Calu3 (cell line): Measurements from ENCODE around the gene DAZAP2. TPM values are rescaled to one million over a fixed set of nuclear protein-coding genes. Genes with fewer than 3 reads are reported as not detected.
"Not testable (repeated sequence)": the region's sequence is repeated elsewhere in the genome, so short reads cannot be mapped to it uniquely, and the experiment has no call there.

ENCODE experiments used
- BruUV-seq: library from RNA; stranded (reverse); fragments of 400-500 nt; replicated peaks from 2 replicates; lab custom pipeline; 2021; lab: Mats Ljungman, UMichigan
- CTCF ChIA-PET: fragments of 300-600 bp; sonication (Branson Sonifier 250); formaldehyde crosslinking; loops from one replicate; lab custom pipeline; 2022; ENCODE audit warnings: antibody characterized with exemption; lab: Charles Lee
- DNase-seq: peaks from one replicate; pipeline ENCODE4 v3.0.0; 2022
- H3K27ac Mint-ChIP-seq: one replicate; pipeline ENCODE4 v1.8.0; 2022; ENCODE audit warnings: mixed read lengths; ENCODE audit not compliant: unreplicated experiment
- H3K27me3 Mint-ChIP-seq: one replicate; pipeline ENCODE4 v1.8.0; 2022; ENCODE audit warnings: mixed read lengths; ENCODE audit not compliant: unreplicated experiment
- H3K36me3 Mint-ChIP-seq: one replicate; pipeline ENCODE4 v1.8.0; 2022; ENCODE audit warnings: mild to moderate bottlenecking, moderate library complexity, mixed read lengths; ENCODE audit not compliant: insufficient read depth, unreplicated experiment
- H3K4me1 Mint-ChIP-seq: one replicate; pipeline ENCODE4 v1.8.0; 2022; ENCODE audit warnings: mild to moderate bottlenecking, low read depth, mixed read lengths; ENCODE audit not compliant: unreplicated experiment
- H3K4me3 Mint-ChIP-seq: one replicate; pipeline ENCODE4 v1.8.0; 2022; ENCODE audit warnings: mild to moderate bottlenecking, low read depth, moderate library complexity, mixed read lengths; ENCODE audit not compliant: unreplicated experiment
- H3K9me3 Mint-ChIP-seq: one replicate; pipeline ENCODE4 v1.8.0; 2022; ENCODE audit warnings: low read depth, mixed read lengths; ENCODE audit not compliant: unreplicated experiment
- intact Hi-C: fragments of 100-400 bp; cut with micrococcal nuclease; formaldehyde crosslinking; loops from one replicate; pipeline ENCODE4 v1.10.0; 2022; ENCODE audit not compliant: unreplicated experiment
- total RNA-seq: library from RNA; stranded (reverse); gene quantifications from 2 replicates; pipeline ENCODE4 v1.2.3, GENCODE V29; 2022
- TF ChIP-seq, protein P1 (sequence below): fragments of 200-600 bp; IDR thresholded peaks from one replicate; pipeline ENCODE4 v1.8.0; 2022; ENCODE audit warnings: antibody characterized with exemption; ENCODE audit not compliant: unreplicated experiment

The DAZAP2 gene
- total RNA-seq, 1 experiment from 2014 or later: 103 TPM

DNA sequence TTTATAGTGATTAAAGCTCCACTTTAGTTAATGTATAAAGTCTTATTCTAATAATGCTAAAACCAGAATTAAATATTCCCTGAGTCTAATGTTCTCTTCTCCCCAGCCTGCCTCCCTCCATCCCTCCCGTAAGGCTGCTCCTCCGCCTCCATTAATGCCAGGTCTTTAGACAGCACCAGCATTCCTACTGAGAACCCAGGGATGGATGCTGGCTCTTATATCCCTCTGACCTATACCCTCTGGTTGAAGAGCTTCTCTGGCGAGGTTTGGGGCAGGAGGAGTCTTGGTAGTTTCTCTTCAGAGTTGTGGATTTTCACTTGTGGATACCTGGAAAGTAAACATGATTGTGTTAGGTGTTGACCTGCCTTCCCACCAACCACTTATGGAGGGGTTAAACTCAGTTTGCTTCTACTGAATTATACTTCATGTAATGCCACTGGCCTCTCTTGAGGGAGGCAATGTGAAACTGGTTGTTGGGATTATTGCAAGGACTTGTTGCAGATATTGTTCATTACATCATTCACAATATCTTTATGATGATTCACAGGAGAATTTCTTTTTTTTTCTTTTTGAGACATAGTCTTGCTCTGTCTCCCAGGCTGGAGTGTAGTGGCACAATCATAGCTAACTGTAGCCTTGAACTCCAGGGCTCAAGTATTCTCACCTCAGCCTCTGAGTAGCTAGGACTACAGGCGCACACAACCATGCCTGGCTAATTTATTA is 42.7 kb downstream of the DAZAP2 start:
- TF ChIP-seq, protein P1, sequence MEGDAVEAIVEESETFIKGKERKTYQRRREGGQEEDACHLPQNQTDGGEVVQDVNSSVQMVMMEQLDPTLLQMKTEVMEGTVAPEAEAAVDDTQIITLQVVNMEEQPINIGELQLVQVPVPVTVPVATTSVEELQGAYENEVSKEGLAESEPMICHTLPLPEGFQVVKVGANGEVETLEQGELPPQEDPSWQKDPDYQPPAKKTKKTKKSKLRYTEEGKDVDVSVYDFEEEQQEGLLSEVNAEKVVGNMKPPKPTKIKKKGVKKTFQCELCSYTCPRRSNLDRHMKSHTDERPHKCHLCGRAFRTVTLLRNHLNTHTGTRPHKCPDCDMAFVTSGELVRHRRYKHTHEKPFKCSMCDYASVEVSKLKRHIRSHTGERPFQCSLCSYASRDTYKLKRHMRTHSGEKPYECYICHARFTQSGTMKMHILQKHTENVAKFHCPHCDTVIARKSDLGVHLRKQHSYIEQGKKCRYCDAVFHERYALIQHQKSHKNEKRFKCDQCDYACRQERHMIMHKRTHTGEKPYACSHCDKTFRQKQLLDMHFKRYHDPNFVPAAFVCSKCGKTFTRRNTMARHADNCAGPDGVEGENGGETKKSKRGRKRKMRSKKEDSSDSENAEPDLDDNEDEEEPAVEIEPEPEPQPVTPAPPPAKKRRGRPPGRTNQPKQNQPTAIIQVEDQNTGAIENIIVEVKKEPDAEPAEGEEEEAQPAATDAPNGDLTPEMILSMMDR: no peak
- H3K36me3 Mint-ChIP-seq: no peaks in the 10 kb centered on the region
- no peaks in the 10 kb centered on the region for H3K4me1 Mint-ChIP-seq
- CTCF ChIA-PET: no interaction called here
- no peaks in the 10 kb centered on the region for H3K9me3 Mint-ChIP-seq
- H3K4me3 Mint-ChIP-seq: no peak overlapping the region
- H3K27me3 Mint-ChIP-seq: no peaks in the 10 kb centered on the region
- intact Hi-C loops: no loop called here
- no peak overlapping the region for H3K27ac Mint-ChIP-seq
- no TSS peak for BruUV-seq
- no peak for DNase-seq

DNA sequence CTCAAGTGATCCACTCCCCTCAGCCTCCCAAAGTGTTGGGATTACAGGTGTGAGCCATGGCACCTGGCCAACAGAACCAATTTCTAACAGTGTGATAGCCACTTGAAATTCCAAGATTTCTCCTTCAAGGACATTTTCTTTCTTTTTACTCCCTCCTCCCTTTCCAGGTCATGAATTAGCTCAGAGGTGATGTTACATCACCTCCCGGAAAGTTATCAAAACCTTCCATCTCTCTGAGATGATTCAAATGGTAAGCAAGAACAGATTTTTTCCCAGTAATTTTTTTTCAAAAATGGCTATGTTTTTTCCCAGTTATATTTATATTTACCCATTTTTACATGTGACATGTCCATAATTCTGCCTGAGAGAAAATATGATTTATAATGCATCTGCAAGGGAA is 47.2 kb downstream of the DAZAP2 start:
- H3K4me1 Mint-ChIP-seq: no peaks in the 10 kb centered on the region
- no peaks in the 10 kb centered on the region for H3K27me3 Mint-ChIP-seq
- intact Hi-C loops: no loop called here
- no peak overlapping the region for H3K4me3 Mint-ChIP-seq
- H3K9me3 Mint-ChIP-seq: no peaks in the 10 kb centered on the region
- no peak overlapping the region for H3K27ac Mint-ChIP-seq
- no peak for DNase-seq
- BruUV-seq: no TSS peak
- CTCF ChIA-PET: no interaction called here
- no peaks in the 10 kb centered on the region for H3K36me3 Mint-ChIP-seq
- TF ChIP-seq, protein P1: no peak

DNA sequence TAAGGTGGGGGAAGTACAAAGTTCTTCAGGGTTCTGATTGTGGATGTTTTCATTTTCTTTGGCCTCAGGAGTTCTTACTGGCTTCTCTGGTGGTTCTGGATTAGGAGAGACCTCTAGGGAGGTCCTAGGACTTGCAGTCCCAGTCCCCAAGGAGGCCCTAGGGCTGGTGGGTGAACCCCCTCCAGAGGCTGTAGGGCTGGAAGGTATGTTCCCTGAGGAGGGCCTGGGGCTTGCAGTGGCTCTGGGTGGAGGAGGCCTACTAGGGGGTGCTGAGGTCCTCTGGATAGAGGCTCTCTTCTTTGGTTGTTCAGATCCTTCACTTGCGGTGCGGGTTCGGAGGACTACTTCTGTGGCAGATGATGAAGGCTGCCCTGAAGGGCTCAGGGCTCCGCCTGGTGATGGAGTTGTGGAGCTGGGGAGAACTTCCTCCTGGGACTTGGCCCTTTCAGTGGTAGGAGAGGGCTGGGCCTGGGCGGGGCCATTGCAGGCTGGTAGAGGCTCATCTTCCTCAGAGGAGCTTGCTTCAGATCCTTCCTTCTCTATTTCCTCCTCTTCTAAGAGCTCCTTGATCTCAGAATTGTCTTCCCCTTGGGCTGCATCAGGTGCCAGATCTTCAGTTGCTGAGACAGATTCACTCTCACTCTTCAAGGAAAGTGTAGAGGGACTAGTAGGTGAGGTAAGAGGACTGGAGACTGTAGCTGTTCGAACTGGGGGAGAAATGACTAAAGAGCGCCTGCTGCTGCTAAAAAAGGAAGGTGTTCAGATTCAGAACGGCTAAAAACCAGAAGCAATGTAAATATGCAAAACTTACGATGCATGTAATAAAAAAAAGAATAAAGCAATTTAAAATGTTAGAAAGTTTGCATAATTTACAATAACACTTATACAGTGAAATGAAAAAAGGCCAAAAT is 53.2 kb downstream of the DAZAP2 start:
- H3K4me3 Mint-ChIP-seq, H3K36me3 Mint-ChIP-seq, H3K4me1 Mint-ChIP-seq, H3K27ac Mint-ChIP-seq, intact Hi-C loops, DNase-seq, BruUV-seq, H3K9me3 Mint-ChIP-seq, H3K27me3 Mint-ChIP-seq: not testable (repeated sequence)
- CTCF ChIA-PET: interaction anchor here (0.6 to 1.4 kb wide), 2 partner anchors 15 to 74 kb away, joined by 3 to 4 read pairs; partner anchors contain the start of gene POU6F1

Other genes starting within 250 kb of the DAZAP2 start
- 49.5 and 51.3 TPM in 2 replicates for gene SLC11A2, start 212.4 kb upstream of the DAZAP2 start, total RNA-seq
- 41.6 and 47.1 TPM in 2 replicates for gene LETMD1, start 190.5 kb upstream of the DAZAP2 start, total RNA-seq
- gene CSRNP2, start 155.2 kb upstream of the DAZAP2 start, total RNA-seq: 18.1 and 19.5 TPM in 2 replicates
- gene TFCP2, start 65.7 kb upstream of the DAZAP2 start, total RNA-seq: 19.3 and 19.6 TPM in 2 replicates
- gene POU6F1, start 20.8 kb upstream of the DAZAP2 start, total RNA-seq: 2.5 and 4.2 TPM in 2 replicates
- 60.9 and 64.1 TPM in 2 replicates for gene SMAGP, start 31.6 kb downstream of the DAZAP2 start, total RNA-seq
- not detected in 2 replicates for gene BIN2, start 85.3 kb downstream of the DAZAP2 start, total RNA-seq
- not detected in 2 replicates for gene CELA1, start 107.9 kb downstream of the DAZAP2 start, total RNA-seq
- 34.0 and 45.3 TPM in 2 replicates for gene GALNT6, start 152.6 kb downstream of the DAZAP2 start, total RNA-seq
- 0.76 and 1.1 TPM in 2 replicates for gene SLC4A8, start 186.0 kb downstream of the DAZAP2 start, total RNA-seq